Fibroblast of skin of back (primary cell): ENCODE measurements around the gene MYG1.
"Not testable (repeated sequence)": the region's sequence is repeated elsewhere in the genome, so short reads cannot be mapped to it uniquely, and the experiment has no call there.

Experiments
- DNase-seq: peaks from one replicate; pipeline ENCODE4 v3.0.0-alpha.2; 2013

MYG1 gene

DNA sequence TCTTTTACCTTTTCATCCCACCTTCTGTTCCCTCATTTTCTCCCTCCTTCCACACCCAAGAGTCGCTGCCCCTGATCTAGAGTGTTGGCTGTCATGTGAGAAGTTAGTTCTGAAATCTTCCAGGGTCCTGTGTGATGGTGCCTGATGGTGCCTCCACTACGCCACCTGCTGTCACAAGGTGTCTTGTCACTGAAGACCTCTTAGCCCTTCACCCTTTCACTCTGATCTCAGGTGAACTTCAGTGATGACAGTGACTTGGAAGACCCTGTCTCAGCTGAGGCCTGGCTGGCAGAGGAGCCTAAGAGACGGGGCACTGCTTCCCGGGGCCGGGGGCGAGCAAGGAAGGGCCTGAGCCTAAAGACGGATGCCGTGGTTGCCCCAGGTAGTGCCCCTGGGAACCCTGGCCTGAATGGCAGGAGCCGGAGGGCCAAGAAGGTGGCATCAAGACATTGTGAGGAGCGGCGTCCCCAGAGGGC, 11.7 kb upstream of the MYG1 start:
- DNase-seq, result peak; percentile 48

DNA sequence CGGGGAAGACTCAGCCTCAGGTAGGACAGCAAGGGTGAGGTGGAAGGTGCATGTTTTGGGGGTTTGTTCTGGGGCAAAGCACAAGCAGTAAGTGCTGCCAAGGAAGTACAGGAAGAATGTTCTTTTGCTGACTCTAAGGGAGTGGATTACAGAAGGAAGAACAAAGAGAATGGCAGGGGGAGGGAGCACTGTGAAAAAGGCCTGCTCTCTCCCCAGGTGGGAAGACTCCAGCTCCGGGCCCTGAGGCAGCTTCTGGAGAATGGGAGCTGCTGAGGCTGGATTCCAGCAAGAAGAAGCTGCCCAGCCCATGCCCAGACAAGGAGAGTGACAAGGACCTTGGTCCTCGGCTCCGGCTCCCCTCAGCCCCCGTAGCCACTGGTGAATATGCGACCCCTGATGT, 11.2 kb upstream of the MYG1 start:
- DNase-seq, result no peak

DNA sequence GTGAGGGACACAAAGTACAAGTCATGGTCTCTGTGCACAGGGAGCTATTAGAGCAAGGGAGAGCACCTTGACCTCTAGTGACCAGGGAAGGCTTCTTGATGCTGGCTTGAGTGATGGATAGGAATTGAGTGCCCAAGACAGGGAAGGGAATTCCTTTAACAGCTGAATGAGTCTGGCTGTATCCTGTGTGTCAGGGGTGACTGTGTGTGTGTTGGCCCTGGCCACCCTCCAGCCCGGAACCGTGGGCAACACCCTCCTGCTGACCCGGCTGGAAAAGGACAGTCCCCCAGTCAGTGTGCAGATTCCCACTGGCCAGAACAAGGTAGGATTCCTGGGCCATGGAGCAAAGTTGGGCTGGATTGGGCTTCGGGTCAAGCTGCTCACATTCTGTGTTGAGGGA, 9.6 kb upstream of the MYG1 start:
- no peak for DNase-seq

DNA sequence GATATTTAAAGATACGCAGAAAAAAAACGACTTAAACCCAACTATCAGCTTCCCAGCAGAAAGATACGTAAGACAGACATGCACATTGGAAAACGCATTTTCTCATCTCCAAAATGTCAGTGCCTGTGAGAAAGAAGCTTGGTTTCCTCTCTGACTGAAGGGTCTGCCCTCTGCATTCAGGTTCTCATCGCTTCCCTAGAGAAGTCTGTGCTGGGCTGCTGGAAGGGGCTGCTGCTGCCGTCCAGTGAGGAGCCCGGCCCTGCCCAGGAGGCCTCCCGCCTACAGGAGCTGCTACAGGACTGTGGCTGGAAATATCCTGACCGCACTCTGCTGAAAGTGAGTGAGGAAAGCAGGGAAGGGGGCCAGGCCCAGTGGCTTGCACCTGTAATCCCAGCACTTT, 8.8 kb upstream of the MYG1 start:
- no peak for DNase-seq

DNA sequence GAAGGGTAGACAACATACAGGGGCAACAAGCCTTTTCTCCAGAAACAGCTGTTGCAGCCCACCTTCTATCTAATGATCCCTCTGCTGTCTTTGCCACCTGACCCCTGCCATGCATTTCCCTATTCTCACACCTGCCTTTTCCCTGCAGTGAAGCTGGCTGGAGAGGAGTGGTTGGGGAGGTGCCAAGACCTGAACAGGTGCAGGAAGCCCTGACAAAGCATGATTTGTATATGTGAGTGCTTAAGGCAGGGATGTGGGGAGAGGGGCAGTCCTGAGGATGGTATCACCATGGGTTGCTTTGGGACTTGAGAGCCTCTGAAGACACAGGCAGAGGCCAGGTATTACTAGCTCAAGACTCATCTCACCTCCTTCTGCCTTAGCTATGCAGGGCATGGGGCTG, 7.1 kb upstream of the MYG1 start:
- no peak for DNase-seq

DNA sequence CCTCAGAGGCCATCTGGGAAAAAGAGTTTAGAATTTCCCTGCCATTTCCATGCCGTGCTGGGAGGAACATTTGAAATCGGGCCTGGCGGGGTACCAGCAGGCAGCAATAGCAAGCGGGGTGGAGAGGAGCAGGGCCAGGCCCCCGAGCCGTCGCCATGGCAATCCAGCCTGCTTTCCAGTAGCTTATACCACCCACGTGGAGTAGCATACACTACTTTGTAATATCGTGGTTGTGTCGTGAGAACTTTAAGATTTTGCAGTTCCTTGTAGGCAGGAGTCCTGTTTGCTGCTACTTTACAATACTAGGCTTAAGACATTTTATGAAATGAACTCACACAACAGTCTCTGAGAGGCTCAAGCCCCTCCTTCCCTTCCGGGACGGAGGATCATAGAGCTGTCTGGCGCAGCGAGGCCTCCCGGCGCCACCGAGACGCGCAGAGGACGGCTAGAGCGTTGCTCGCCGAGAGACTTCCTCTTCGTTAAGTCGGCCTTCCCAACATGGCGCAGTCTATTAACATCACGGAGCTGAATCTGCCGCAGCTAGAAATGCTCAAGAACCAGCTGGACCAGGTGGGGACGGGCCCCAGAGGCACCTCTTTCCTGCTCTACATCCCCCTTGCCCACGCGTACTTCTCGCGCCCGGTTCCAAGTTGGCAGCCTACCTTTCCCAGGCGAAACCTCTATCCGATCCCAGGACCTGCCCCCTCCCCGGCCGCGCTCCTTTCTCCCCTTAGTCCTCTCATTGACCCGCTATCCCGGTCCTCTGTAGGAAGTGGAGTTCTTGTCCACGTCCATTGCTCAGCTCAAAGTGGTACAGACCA, 4.2 kb upstream of the MYG1 start, which contains the start of gene PFDN5:
Gene PFDN5 (plus strand): TSS at position 473 of the 821 bp plus-strand sequence. CDS start 26 bp downstream, at position 499.
- peak; percentile 89 for DNase-seq

DNA sequence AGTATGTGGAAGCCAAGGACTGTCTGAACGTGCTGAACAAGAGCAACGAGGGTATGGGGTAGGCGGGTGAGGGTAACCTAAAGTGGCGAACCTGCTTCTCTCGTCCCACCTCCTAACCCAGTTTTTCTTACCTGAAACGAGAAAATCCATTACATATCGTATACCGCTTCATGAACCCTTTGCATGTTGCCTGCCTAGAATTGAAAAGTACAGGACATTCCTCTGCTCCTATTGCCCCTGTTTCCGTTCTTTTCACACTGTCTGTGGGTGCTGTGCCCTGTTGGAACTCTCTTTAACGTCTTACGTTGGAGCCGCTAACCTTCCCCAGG, 3.6 kb upstream of the MYG1 start:
- no peak for DNase-seq

DNA sequence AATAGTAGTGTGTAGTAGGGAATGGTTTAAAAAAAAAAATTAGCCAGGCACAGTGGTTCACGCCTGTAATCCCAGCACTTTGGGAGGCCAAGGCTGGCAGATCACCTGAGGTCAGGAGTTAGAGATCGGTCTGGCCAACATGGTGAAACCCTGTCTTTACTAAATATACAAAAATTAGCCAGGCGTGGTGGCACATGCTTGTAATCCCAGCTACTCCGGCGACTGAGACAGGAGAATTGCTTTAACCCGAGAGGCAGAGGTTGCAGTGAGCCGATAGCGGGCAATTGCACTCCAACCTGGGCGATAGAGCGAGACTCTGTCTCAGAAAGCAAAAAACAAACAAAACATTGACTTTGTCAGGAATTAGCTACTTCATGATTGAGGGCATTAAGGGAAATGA, 2.4 kb upstream of the MYG1 start:
- DNase-seq, result not testable (repeated sequence)

DNA sequence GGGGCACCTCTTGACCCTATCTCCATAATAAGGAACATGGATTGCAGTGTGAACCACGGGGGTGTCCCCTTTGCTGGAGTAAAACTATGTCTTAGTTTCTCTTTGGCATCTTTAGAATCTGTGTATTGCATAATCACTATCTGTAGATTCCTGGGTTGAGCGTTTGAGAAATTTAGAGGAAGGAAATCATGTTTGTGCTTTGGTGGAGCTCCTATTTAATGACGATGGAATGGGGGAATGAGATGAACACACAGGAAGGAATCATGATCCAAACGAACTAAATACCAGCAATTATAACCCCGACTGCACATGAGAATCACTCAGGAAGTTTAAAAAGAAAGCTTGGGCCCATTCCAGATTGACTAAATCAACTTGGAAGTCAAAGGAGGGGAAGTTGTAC, 1.3 kb upstream of the MYG1 start:
- peak; percentile 73 for DNase-seq

DNA sequence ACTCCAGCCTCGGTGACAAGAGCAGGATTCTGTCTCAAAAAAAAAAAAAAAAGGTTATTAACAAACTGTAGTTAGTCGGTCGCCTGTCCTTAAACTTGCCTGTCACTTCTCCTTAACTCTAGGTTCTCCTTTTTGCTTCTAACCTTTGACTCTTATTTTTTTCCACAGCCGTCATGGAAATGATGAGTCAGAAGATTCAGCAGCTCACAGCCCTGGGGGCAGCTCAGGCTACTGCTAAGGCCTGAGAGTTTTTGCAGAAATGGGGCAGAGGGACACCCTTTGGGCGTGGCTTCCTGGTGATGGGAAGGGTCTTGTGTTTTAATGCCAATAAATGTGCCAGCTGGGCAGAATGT, 418 bp upstream of the MYG1 start:
- peak; percentile 73 for DNase-seq

DNA sequence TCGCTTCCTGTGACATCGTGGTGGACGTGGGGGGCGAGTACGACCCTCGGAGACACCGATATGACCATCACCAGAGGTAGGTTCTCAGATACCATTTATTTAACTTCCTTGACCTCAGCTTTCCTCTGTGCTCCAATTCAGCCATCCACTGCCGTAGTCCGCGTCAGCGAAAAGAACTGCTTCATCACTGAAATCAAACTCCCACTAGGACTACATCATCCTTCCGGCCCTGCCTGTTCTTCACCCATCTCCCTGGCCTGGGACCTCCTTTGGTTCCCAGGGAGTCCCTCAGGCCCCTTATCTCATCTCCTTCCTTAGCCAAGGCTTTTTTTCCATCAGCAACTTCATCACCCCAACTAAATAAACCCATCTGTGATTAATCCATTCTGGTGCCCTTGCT, 692 bp downstream of the MYG1 start:
- peak; percentile 42 for DNase-seq

DNA sequence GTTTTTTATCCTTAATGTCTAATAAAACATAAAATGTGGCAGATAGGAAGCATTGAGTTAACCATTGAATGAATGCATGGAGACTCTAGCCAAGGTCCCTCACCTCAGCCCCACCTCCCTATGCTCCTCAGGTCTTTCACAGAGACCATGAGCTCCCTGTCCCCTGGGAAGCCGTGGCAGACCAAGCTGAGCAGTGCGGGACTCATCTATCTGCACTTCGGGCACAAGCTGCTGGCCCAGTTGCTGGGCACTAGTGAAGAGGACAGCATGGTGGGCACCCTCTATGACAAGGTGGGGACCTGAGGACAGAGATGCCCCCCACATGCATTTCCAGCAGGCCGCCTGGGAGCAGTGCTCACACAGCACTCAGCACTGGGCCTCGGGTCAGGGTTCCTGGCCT, 3.4 kb downstream of the MYG1 start:
- DNase-seq, result no peak

DNA sequence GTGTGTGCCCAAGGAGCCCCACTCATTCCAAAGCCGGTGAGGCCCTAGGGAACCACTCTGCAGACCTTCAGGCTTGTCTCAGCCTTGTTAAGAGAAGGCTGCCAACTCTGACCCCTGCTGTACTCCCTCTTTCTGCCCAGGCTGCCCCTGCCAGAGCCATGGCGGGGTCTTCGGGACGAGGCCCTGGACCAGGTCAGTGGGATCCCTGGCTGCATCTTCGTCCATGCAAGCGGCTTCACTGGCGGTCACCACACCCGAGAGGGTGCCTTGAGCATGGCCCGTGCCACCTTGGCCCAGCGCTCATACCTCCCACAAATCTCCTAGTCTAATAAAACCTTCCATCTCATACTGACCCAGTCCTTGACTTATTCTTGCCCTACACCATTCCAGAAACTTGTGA, 7.3 kb downstream of the MYG1 start:
- DNase-seq, result no peak

DNA sequence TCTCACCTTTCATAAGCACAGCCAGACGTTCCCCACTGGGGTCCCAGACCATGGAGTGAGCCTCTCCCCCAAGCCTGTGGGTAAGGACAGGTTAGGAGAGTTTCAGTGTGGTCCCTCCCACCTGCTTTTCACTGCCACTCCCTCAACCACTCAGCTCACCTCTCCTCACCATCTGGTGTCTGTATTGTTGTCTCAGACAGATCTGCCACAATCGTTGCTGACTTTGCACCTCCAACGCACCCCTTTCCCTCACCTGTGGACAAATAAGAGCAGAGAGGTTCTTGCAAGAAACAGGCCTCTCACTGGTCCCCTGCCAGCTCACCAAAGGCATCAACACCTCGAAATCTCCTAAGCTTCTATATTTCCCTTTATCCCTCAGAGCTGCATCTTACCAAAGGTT, 8.8 kb downstream of the MYG1 start:
- DNase-seq, result no peak

DNA sequence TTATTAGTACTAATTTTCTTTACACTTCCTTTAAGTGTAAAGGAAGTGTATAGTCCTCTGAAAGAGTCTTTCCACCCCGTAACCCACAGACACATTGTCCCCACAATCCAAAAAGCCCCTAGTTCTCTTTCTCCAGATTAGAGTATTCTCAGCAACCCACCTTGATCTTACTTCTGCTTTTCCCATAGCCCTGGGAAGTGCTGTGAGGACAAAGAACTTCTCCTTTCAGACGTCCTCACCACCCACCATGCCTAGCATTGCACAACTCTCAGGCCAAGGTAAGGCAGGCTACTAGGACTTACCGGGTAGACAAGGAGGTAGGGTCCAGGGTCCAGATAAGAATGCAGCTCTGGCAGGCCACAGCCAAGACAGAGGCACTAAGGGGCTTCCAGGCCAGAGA, 14.5 kb downstream of the MYG1 start:
- DNase-seq, result no peak

DNA sequence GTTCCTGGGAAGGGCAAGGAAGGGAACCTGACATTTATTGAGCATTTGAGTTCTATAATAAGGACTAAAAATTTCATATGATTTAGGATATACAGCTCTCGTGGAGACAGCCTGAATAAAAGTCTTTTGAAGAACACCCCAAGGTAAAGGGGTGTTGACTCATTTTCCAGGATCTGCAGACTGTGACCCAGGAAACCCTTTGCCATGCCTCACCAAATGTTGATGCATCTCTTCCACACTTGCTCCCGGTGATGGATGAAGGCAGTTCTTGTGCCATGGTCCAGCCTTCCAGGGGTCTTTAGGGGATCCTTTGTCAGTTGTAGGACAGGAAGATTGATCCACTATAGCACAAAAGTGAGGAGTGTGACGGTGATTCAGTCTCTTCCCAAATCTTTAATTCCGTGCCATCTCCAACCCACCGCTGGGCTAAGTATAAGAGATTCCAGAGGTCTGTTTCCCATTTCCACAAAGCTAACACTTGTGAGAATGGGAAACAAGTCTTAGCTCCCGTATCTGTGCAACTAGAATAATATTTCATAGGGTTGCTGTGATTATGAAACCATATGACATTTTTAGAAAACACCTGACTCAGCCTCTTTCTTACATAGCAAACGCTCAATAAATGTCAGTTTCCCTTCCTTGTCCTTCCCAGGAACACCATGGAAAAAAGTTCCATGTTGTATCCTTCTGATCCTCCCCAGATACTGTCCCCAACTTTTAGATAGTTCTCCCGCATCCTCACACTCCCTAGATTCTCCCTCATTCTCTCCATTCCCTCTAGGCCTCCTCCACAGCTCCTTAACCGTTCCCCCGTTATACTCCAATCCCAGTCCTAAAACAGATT, 21.1 kb downstream of the MYG1 start:
- no peak for DNase-seq

DNA sequence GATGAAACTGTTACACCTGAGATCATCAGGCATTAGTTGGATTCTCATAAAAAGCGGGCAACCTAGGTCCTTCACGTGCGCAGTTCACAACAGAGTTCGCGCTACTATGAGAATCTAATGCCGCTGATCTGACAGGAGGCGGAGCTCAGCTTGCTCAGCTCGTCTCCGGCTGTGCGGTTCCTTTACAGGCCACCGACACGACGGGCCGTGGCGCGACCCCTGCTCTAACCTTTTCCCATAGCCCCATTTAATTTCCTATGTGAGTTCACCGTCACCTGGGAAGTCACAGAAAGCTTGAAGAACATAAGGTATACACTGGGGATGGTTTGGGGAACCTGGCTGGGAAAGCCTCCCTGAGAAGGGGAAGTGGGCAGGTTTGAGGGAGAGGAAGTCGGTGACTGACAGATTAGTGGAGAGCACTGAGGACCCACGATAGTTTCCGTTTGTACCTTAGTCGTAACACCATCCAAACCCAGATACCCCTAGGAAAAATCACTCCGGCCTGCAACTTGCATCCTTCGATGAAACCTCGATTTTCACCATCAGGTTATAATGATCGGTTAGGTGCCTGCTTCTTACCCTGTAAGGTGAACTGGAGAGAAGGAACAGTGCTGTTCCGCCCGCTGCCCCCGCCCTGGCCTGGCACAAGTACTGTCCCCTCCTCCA, 24.8 kb downstream of the MYG1 start:
- peak; percentile 12 for DNase-seq

DNA sequence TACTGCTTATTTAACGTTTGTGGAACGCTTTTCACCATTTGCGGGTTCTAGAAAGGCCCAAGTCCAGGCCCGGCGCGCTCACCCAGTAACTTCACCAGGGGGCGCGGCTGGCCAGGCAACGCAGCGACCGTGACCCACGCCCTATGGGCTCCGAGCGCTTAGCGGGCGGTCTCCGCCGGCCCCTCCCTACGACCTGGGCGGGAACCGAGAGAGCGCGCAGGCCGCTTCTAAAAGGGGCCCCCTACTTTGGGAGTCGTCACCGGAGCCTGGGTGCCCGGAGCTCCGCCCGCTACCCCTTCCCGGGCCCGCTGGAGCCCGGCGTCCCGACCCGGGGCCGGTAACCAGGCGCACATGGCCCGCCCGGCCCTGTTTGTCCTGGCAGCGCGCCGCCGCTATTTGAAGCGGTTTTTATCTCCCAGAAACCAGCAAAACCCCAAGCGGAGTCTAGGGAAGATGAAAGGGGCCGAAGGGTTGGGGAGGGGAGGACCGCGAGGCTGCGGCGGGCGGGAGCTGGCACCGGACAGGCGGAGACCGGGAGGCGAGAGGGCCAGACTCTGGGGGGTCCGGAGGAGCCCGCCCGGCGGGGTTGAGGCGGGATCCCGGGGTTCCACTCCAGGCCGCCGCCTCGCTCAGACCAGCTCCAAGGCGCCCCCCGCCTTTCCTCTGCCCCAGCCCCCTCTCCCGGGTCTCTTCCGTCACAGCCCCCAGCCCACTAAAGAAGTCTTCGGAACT, 25.4 kb downstream of the MYG1 start:
- peak; percentile 91 for DNase-seq

DNA sequence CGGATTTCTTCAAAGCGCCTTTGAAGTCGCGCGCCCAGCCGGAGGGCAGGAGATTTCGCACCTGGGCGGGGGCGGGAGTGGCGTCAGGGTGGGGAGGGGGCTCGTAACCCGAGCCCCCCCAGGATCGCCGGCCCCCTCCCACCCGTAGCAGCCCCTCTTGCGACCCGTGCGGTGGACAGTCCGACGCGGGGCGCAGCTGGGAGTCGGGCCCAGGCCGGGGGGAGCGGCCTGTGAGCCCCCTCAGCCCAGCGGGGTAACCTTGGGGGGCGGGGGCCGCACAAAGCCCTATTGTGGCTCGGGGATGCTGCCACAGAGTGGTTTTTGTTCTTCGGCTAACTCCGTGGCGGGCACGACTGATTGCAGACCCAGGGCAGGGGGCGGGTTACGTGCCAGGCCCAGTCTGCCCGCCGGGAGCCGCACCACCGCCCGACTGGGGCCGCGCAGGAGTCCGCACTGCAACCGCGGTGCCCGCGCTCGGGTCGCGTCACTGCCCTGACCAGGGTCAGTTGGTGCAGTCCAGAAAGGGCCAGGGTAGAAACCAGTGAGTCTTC, 26.1 kb downstream of the MYG1 start:
- peak; percentile 9 for DNase-seq

DNA sequence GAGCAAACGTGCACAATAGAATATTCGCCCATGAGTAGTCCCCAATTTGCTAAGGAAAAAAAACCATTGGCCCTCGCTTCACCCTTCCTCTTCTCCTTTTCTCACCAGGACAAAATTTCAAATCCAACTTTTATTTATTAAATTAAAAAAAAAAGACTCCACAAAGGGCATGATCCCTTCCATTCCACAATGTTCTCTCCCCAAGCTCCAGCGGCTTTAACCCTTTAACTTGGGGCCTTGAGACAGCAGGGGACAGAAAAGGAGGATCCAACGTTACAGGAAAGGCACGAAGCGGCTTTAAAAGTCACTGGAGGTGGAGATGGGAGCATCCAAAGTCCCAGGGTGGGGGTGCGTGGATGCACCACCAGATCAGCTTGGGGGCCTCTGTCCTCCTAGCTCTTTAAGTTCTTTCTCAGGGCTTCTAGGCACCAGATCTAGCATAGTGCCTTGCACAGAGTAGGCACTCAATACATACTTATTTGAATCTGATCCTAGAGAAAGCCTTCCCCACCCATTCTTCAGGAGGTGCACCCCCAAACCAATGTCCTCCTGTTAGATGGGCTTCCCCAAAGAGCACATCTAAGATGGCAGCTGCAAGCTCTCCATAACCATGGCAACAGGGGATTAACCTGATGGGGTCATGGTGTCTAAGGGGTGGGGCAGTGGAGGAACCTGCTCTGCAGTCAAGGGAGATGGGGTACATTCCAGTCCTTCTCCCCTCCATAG, 27.1 kb downstream of the MYG1 start:
- DNase-seq, result no peak

DNA sequence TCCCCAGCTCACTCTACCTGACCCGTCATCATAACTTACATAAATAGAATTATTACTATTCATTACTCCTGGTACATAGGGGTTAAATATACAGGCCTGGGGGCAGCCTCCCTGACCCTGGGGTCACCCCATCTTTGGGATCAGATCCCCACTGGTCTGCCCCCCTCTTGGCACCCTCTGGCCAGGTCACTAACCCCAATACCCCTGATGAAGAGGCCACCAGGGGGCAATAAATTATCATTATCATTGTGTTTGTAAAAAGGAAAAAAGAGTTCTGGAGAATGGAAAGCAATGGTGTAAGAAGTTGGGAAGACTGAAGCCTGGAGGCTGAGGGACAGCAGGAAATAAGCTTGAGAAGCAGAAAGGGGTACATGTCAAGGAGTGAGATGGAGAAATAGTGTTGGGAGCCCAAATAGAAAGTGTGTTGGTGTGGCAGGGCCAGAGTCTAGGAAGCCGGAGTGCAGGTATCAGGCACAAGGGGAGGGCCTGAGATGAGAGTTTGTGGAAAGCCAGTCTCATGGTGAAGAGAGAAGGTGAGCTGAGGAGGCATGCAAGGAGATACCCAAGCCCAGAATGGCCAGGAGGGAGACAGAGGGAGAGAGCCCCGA, 28.0 kb downstream of the MYG1 start:
- peak; percentile 15 for DNase-seq
